Activated naive CD8-positive, alpha-beta T cell treated with anti-CD3 and anti-CD28 coated beads, Interleukin-2, amount 50 U/mL, for 16 hours (primary cell): ENCODE measurements around the gene ELK3.

Source experiments
- DNase-seq: peaks from one replicate; pipeline ENCODE4 v3.0.0-alpha.2; 2020; ENCODE audit warnings: low read depth, low spot score

Gene ELK3

GRCh38 chr12:96193725-96194575 lies at the start of gene ELK3:
Gene ELK3 (plus strand): TSS chr12:96194375.
- DNase-seq, result peak; percentile 4

- no peak for DNase-seq
Observed at GRCh38 chr12:96146747-96147146, 47.4 kb upstream of the ELK3 start.

GRCh38 chr12:96150442-96150841 lies 43.7 kb upstream of the ELK3 start:
- no peak for DNase-seq

- no peak for DNase-seq
Observed at GRCh38 chr12:96152164-96152563, 42.0 kb upstream of the ELK3 start.

- no peak for DNase-seq
Observed at GRCh38 chr12:96153131-96153725, 40.9 kb upstream of the ELK3 start.

- no peak for DNase-seq
Observed at GRCh38 chr12:96155181-96155580, 39.0 kb upstream of the ELK3 start.

GRCh38 chr12:96155781-96156180 lies 38.4 kb upstream of the ELK3 start:
- DNase-seq, result no peak

- no peak for DNase-seq
Observed at GRCh38 chr12:96156211-96156610, 38.0 kb upstream of the ELK3 start.

- DNase-seq, result no peak
Observed at GRCh38 chr12:96157427-96157826, 36.7 kb upstream of the ELK3 start.

- DNase-seq, result no peak
Observed at GRCh38 chr12:96164951-96165811, 29.0 kb upstream of the ELK3 start.

GRCh38 chr12:96166765-96167164 lies 27.4 kb upstream of the ELK3 start:
- no peak for DNase-seq

- no peak for DNase-seq
Observed at GRCh38 chr12:96167492-96167891, 26.7 kb upstream of the ELK3 start.

GRCh38 chr12:96170328-96170727 lies 23.8 kb upstream of the ELK3 start:
- DNase-seq, result no peak

- no peak for DNase-seq
Observed at GRCh38 chr12:96170762-96171161, 23.4 kb upstream of the ELK3 start.

GRCh38 chr12:96171905-96172304 lies 22.3 kb upstream of the ELK3 start:
- DNase-seq, result no peak

GRCh38 chr12:96172981-96173380 lies 21.2 kb upstream of the ELK3 start:
- no peak for DNase-seq

GRCh38 chr12:96176575-96176974 lies 17.6 kb upstream of the ELK3 start:
- no peak for DNase-seq

- DNase-seq, result peak; percentile 38
Observed at GRCh38 chr12:96177013-96177412, 17.2 kb upstream of the ELK3 start.

- DNase-seq, result no peak
Observed at GRCh38 chr12:96183734-96184370, 10.3 kb upstream of the ELK3 start.

- DNase-seq, result no peak
Observed at GRCh38 chr12:96185914-96186313, 8.3 kb upstream of the ELK3 start.

GRCh38 chr12:96186607-96187301 lies 7.4 kb upstream of the ELK3 start:
- DNase-seq, result no peak
